Occipital lobe (tissue), 2 donors: Measurements from ENCODE around the gene SAMD14. TPM values are rescaled to one million over a fixed set of nuclear protein-coding genes. Genes with fewer than 3 reads are reported as not detected.
"Not testable (repeated sequence)": the region's sequence is repeated elsewhere in the genome, so short reads cannot be mapped to it uniquely, and the experiment has no call there.

Experiments used
- DNase-seq: peaks from one replicate; lab custom pipeline; 2025; lab: John Stamatoyannopoulos, UW
- total RNA-seq: library from RNA; depleted of rRNA; stranded (reverse); fragments of >200 nt; gene quantifications from one replicate; pipeline ENCODE4 v1.2.3, GENCODE V29; 2014

Gene SAMD14
- total RNA-seq, 1 donor from 2014 or later = 21.5 TPM

GRCh38 chr17:50076591-50077235 is 53.2 kb downstream of the SAMD14 start:
- no peak for DNase-seq

- DNase-seq = no peak
Observed at GRCh38 chr17:50076221-50076590, 53.8 kb downstream of the SAMD14 start.

DNA sequence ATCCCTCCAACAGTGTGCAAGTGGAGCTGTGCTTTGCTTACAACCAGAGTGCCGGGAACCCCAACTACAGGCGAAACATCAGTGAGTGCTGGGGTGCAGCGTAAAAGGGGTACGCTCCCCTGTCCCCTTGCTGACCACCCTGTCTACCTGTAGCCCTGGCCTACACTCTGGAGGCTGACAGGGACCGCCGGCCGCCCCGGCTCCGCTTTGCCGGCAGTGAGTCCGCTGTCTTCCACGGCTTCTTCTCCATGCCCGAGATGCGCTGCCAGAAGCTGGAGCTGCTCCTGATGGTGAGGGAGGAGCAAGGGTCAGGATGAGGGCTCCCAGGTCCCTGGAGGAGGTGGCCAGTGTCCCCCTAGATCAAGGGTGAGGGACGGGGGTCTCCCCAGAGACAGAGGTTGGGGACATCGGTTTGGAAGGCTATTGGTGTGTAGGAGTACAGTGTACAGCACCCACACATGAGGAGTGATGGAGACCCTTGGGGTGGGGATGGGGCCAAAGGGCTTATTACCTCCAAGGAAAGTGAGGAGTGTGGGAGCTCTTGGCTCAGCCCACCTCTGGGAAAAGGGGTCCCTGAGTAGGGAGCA is 54.4 kb downstream of the SAMD14 start:
- DNase-seq = no peak

- no peak for DNase-seq
Observed at GRCh38 chr17:50074227-50074626, 55.7 kb downstream of the SAMD14 start.

DNA sequence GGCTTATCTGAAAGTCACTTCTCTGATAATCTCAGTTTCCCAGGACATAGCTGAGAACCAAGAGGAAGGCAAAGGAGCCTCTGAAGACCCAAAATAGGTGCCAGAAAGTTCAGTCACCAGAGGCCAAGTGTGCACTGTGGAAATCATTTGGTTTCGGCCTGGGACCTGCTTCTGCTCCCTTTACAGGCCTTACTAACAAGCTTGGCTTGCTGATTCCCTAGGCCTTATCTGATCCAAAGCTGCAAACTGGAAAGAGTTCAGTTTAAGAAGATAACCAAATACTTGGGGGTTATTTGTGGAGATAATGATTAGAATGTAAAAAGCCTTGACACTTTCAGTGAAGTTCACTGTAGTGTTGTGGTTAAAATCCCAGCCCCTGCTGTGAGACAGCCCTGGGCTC is 57.0 kb downstream of the SAMD14 start:
- no peak for DNase-seq

GRCh38 chr17:50072130-50072529 is 57.8 kb downstream of the SAMD14 start:
- DNase-seq = no peak

GRCh38 chr17:50071692-50072091 is 58.3 kb downstream of the SAMD14 start:
- no peak for DNase-seq

DNA sequence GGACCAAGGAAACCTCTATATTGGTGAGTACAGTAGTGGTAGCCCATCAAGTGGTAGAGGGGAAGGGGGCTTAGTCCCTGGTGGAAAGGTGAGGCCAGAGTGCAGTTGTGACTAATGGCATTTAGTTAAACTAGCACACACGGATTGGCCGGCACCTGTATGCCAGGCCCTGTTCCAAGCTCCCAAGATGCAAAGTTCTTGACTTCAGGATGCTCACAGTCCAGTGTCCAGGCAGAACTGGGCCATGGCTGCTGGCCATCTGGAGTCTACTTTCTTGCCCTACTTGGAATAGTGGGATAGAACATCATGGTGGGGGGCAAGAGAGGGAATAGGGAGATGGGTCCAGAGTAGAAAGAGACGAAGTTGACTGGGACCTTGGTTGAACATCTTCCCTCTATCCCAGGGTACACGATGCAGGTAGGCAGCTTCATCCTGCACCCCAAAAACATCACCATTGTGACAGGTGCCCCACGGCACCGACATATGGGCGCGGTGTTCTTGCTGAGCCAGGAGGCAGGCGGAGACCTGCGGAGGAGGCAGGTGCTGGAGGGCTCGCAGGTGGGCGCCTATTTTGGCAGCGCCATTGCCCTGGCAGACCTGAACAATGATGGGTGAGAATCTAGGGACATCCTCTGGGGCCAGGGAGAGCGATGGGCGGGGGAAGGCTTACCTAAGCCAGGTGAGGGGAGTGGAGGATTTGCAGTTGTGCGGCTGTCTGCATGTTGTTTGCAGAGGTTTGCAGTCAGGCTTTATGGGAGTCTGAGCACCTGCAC is 58.9 kb downstream of the SAMD14 start:
- DNase-seq = no peak

DNA sequence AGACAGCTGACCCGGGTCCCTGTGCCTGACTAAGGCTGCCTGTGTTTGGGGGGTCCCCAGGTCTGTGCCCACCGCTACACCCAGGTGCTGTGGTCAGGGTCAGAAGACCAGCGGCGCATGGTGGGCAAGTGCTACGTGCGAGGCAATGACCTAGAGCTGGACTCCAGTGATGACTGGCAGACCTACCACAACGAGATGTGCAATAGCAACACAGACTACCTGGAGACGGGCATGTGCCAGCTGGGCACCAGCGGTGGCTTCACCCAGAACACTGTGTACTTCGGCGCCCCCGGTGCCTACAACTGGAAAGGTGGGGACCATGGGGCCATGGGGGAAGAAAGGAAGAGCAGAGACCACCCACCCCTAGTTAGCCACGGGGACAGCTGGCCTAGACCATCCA is 62.0 kb downstream of the SAMD14 start:
- no peak for DNase-seq

GRCh38 chr17:50066995-50067394 is 63.0 kb downstream of the SAMD14 start:
- DNase-seq = no peak

DNA sequence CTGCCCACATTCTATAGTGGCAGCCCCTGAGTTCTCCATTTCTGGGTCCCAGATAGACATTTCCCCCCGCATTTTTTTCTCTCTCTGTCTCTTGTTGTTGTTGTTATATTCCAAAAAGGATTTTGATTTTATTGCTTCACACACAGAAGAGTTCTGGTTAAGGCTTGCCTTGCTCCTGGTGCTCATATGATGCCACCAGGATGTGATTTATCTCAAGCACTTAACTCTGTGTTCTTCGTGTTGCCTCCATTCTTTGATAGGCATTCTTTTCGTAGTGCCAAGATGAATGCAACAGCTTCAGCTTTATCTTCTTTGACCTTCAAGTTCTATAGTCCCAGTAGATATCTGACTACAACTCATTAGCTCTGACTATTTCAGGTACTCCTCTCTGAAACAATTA is 64.9 kb downstream of the SAMD14 start:
- DNase-seq = no peak

GRCh38 chr17:50064253-50065001 is 65.5 kb downstream of the SAMD14 start:
- peak; percentile 60 for DNase-seq

DNA sequence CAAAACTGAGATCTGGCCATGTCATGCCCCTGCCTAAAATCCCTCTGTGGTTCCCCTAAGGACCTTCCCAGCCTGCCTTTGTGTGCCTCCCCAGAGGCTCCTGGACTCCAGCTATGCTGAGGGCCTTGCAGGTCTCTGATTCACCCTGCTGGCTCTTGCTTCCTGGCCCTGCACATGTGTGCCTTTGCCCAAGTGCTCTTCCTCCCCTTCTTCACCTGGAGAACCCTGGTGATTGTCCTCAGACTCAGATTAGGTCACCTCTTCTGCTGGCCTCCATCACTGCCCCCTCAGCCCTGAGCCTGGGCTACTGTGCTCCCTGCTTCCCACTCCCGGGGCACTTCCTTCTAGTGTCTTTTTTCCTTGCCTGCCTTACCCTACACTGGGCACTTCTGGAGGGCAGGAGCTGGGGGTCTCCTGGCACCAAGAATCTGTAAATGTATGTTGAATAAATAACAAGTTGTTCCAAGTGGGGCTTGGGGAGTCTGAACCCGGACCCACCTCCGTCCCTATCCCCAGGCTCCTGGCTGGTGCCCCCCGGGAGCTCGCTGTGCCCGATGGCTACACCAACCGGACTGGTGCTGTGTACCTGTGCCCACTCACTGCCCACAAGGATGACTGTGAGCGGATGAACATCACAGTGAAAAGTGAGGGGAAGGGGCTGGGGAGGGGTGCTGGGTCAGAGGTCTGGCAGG is 66.3 kb downstream of the SAMD14 start:
- no peak for DNase-seq

DNA sequence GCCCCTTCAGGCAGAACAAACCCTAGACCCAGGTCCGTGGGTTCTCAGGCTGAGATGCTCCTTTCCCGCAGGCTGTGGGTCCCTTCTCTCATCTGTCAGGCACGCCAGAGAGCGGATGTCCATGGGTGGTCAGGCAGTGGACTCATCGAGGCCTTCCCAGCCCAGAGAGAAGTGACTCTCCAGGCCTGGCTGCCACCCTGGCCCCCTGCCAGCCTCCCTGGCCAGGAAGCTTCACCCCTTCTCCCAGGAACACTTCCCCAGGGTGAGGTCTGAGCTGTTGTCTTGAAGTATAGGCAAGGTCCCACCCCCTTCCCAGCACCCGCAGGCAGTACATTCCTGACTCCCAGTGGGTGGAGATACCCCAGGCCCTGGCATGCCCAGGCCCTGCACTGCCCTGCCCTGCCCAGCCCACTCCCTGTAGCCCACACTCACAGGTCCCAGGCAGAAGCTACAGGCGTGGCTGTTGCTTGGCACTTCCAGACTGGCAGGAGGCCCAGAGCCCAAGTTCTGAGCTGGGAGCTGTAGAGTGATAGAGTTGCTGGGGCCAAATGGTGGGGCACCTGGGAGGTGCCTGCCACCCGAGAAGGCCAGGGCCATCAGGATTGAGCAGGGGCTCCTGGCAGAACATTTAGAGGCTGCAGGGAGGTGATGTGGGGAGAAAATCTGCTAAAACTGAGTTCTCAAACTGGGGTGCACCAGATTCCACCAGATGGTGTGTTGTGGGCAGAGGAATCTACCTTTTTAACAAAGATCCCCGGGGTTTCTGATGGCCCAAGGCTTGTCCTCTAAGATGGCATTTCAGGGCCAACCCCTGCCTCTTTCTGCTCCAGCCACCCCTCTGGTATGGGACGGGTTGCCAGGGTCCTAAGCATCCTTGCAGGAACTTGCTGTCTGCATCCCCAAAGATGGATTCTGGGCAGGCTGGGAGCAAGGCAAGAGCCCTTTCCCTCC is 67.4 kb downstream of the SAMD14 start:
- no peak for DNase-seq

- not testable (repeated sequence) for DNase-seq
Observed at GRCh38 chr17:50061713-50062045, 68.3 kb downstream of the SAMD14 start.

- DNase-seq = no peak
Observed at GRCh38 chr17:50060951-50061712, 68.8 kb downstream of the SAMD14 start.
